Skeletal muscle cell (primary cell): Measurements from ENCODE around the gene NIFK.
"Not testable (repeated sequence)": the region's sequence is repeated elsewhere in the genome, so short reads cannot be mapped to it uniquely, and the experiment has no call there.

ENCODE experiments used
- DNase-seq: peaks from one replicate; pipeline ENCODE4 v3.0.0-alpha.2; 2010; ENCODE audit warnings: low read depth
- H3K4me3 ChIP-seq: 2 replicates; pipeline ENCODE4 v1.5.1; 2011; ENCODE audit warnings: low read depth, mild to moderate bottlenecking, control low read depth, low read length, moderate library complexity

NIFK gene

DNA sequence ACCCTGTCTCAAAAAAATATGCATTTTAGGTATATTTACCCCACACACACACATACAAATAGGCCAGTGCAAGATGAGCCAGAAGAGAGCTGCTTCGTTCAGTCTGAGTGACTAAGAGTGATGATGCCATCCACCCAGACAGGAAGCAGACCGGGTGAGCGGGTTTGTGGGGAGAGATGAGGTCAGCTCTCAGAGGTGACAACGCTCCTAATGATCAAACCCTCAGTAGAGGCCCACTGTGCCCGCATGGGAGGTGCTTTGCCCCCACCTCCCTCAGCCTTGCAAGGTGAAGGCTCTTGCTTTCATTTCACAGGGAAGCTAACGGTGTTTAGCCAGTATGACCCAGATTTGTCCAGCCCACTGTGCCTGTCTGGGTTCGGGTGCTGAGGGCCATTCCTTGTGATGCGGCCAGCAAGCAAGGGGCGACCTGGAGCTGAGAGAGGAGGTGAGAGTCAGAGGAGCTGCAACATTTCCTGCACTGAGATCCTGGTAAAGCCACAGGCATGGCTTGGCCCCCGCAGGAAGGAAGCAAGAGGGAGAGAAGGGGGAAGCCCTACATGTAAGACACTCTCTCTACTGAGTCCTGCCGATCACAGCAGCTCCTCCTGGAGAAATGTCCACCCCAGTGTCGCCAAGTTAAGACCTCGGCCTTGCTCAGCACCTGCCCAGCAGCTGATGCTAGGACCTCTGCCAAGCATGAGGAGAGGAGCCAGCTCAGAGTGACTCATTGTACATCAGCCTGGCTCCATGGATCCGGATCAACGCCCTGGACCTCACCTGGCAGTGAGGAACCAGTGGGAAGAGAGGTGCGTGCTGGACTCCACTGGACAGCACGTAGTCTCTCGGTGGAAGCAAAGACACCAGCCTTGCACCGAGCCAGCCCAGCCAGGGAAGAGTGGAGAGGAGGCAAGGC is 37.0 kb downstream of the NIFK start:
- peak; percentile 49 for DNase-seq
- no peak overlapping the region for H3K4me3 ChIP-seq

DNA sequence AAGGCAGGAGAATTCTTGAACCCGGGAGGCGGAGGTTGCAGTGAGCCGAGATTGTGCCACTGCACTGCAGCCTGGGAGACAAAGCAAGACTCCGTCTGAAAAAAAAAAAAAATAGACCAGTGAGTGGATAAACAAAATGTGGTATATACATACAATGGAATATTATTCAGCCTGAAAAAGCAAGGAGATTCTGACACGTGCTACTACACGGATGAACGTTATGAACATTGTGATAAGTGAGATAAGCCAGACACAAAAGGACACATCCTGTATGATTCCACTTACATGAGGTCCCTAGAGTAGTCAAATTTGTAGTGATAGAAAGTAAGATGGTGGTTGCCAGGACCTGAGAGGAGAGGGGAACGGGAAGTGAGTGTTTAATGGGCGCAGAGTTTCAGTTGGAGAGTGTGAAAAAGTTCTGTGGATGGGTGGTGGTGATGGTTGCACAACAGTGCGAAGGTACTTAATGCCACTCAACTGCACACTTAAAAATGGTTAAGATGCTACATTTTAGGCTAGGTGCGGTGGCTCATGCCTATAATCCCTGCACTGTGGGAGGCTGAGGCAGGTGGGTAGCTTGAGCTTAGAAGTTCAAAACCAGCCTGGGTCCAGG is 38.3 kb downstream of the NIFK start:
- no peak overlapping the region for H3K4me3 ChIP-seq
- no peak for DNase-seq

- no peak for DNase-seq
- no peak overlapping the region for H3K4me3 ChIP-seq
Measured at GRCh38 chr2:121697108-121697631, 39.5 kb downstream of the NIFK start.

GRCh38 chr2:121696410-121696930 is 40.2 kb downstream of the NIFK start:
- DNase-seq: no peak
- H3K4me3 ChIP-seq: no peak overlapping the region

GRCh38 chr2:121695171-121695451 is 41.6 kb downstream of the NIFK start:
- no peak overlapping the region for H3K4me3 ChIP-seq
- no peak for DNase-seq

- DNase-seq: peak; percentile 34
- H3K4me3 ChIP-seq: no peak overlapping the region
Measured at GRCh38 chr2:121694398-121695170, 42.1 kb downstream of the NIFK start.

DNA sequence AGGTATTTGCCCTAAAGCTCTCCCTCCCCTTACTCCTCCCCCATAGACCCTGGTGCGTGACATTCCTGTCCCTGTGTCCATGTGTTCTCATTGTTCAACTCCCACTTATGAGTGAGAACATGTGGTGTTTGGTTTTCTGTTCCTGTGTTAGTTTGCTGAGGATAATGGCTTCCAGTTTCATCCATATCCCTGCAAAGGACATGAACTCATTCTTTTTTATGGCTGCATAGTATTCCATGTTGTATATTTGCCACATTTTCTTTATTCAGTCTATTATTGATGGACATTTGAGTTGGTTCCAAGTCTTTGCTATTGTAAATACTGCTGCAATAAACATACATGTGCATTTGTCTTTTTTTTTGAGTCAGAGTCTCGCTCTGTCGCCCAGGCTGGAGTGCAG is 46.1 kb downstream of the NIFK start:
- not testable (repeated sequence) for H3K4me3 ChIP-seq, DNase-seq

GRCh38 chr2:121690095-121690494 is 46.6 kb downstream of the NIFK start:
- no peak for DNase-seq
- no peak overlapping the region for H3K4me3 ChIP-seq

DNA sequence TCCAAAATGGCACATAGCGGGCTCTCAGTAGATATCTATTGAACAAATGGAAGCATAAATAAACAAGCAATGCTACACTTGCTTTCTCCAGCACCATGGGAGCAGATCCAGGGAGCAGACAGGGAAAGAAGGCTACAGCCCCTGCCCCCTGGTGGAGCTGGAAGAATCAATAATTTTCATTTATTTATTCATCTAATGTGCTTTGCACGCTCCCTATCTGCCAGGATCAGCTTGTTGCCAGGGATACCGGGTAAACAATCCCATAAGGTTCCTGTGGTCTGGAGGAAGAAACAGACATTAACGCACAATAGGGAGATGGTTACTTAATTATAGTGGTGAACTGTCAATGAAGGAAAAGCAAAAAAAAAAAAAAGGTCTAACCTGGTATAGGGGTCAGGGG is 47.3 kb downstream of the NIFK start:
- no peak overlapping the region for H3K4me3 ChIP-seq
- peak; percentile 11 for DNase-seq

GRCh38 chr2:121688820-121689219 is 47.9 kb downstream of the NIFK start:
- no peak overlapping the region for H3K4me3 ChIP-seq
- DNase-seq: no peak

GRCh38 chr2:121686902-121687301 is 49.8 kb downstream of the NIFK start:
- H3K4me3 ChIP-seq: no peak overlapping the region
- no peak for DNase-seq

DNA sequence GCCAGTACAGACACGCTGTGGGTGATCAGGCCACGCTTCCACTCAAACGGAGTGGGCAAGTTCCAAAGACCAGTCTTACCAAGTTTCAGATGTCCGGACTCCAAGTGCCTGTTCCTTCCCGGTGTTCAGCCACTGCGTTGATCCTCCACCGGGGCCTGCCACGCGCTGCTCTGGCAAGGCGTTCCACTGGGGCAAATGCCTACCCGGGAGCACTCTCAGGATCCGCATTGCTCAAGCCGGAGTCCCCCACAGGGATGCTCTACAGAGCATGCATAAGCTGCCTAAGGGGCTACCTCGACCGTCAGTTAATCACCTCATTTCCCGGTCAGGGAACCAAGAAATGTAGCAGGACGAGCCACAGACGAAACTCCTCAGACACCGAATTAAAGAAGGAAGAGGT is 50.5 kb downstream of the NIFK start:
- no peak for DNase-seq

GRCh38 chr2:121682396-121683298 is 54.0 kb downstream of the NIFK start:
- H3K4me3 ChIP-seq: no peak overlapping the region
- no peak for DNase-seq

More for the DNA sequence above, 50.5 kb downstream of the NIFK start:
- no peak overlapping the region for H3K4me3 ChIP-seq

DNA sequence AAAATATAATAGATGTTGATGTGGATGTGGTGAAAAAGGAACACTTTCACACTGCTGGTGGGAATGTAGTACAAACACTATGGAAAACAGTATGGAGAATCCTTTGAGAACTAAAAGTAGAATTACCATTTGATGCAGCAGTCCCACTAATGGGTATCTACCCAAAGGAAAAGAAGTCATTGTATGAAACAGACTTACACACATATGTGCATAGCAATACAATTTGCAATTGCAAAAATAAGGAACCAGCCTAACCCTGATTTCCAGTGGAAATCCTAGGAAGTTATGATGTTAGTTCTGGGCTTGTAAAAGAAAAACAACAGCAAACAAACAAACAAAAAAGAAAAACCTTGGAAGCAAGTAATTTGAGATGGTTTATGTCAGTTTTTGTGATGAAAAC is 58.8 kb downstream of the NIFK start:
- H3K4me3 ChIP-seq: no peak overlapping the region
- no peak for DNase-seq
